Choroid plexus epithelial cell (primary cell): Measurements from ENCODE around the gene TPRG1.

ENCODE experiments used
- DNase-seq: peaks from one replicate; pipeline ENCODE4 v3.0.0-alpha.2; 2010; ENCODE audit warnings: low read depth
- H3K4me3 ChIP-seq: 2 replicates; pipeline ENCODE4 v1.5.1; 2011; ENCODE audit warnings: low read depth, mild to moderate bottlenecking, control low read depth, low read length, moderate library complexity
- TF ChIP-seq, protein P1 (sequence below): conservative IDR thresholded peaks from 2 replicates; pipeline ENCODE4 v1.5.1; 2011; ENCODE audit warnings: low read depth, mild to moderate bottlenecking, control low read depth, inconsistent platforms, low read length, moderate library complexity

TPRG1 gene

DNA sequence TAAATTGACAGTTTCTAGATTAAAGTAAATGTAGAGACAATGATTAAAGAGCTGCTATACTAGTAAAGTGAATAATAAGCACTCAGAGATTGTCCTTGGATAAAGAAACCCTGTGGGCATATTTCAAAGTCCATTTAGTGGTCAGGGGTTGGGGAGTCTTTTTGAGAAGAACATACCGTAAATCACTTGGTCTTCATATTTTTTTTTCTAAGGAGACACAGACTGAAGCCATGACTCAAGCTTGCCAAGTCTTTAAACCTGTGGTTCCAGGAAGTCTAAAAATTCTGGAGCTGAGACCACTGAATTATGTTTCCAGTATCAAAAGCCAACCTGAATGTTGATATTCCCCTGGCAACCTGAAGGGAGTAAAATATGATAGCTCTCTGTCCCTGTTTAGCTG, 171.0 kb downstream of the TPRG1 start:
- TF ChIP-seq, protein P1, sequence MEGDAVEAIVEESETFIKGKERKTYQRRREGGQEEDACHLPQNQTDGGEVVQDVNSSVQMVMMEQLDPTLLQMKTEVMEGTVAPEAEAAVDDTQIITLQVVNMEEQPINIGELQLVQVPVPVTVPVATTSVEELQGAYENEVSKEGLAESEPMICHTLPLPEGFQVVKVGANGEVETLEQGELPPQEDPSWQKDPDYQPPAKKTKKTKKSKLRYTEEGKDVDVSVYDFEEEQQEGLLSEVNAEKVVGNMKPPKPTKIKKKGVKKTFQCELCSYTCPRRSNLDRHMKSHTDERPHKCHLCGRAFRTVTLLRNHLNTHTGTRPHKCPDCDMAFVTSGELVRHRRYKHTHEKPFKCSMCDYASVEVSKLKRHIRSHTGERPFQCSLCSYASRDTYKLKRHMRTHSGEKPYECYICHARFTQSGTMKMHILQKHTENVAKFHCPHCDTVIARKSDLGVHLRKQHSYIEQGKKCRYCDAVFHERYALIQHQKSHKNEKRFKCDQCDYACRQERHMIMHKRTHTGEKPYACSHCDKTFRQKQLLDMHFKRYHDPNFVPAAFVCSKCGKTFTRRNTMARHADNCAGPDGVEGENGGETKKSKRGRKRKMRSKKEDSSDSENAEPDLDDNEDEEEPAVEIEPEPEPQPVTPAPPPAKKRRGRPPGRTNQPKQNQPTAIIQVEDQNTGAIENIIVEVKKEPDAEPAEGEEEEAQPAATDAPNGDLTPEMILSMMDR = no peak
- DNase-seq = no peak
- H3K4me3 ChIP-seq = no peak overlapping the region

DNA sequence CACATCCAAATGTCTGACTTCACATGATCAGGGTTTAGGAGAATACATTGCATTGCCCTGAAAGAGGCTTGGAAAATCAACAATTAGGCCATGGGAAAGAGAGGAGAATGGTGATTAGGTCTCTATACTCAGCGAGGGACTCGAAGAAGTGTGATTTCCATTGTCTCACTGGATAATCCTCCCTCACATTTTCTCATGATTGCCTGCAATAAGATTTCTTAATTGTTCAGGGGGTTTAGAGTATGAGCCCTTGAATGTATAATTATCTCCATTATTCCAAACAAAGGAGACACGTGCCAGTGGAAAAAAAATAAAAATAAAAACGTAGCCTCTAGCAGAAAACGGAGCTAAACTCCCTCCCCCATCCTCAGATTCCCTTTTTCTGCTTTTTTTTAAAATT, 173.2 kb downstream of the TPRG1 start:
- no peak for DNase-seq
- no peak overlapping the region for H3K4me3 ChIP-seq
- TF ChIP-seq, protein P1 = no peak

DNA sequence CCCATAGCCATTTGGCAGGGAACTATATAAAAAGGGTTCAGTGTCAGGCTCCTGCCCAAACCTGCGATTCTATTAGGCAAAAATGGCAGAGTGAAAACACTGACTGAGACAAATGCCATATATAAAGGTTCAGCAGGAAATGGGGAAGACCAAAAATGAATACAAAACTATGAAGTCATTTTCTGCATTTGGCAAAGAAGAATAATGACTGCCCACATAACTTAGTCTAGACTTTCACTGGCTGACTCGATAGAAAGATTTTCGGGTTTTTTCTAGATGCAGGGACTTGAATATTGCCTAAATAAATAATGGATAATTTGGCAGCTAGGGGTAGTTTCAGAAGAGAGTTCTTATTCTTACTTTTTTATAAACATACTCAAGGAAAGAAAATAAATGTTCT, 178.0 kb downstream of the TPRG1 start:
- H3K4me3 ChIP-seq = no peak overlapping the region
- no peak for DNase-seq
- TF ChIP-seq, protein P1 = no peak

DNA sequence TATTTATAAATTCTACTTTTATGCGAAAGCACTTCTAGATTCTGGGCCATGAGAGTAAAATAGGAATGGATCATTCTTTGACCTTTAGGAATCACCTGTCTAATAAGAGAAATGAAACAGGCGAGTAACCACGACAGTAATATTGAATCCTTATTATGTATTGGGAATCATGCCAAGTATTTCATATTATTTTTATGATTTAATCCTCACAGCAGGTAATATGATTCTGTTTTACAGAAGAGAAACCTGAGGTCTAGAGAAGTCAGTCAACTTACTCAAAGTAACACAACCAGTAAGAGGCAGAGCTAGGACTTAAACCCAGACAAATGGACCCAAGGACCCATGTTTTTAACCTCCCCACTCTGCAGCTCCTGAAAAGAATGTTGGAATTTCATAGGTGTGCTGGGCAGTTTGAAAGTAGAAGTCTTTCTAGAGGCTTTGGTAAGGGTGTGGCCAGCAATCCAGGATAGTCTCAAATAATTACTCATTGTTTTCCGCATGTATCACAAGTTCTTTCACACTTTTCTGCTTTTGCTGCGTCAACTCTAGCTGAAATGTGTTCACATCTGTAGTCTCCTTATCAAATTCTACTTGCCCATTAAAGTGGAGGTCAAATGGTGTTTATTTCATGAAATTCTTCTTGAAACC, 181.7 kb downstream of the TPRG1 start:
- no peak for DNase-seq
- TF ChIP-seq, protein P1 = no peak
- H3K4me3 ChIP-seq = no peak overlapping the region

DNA sequence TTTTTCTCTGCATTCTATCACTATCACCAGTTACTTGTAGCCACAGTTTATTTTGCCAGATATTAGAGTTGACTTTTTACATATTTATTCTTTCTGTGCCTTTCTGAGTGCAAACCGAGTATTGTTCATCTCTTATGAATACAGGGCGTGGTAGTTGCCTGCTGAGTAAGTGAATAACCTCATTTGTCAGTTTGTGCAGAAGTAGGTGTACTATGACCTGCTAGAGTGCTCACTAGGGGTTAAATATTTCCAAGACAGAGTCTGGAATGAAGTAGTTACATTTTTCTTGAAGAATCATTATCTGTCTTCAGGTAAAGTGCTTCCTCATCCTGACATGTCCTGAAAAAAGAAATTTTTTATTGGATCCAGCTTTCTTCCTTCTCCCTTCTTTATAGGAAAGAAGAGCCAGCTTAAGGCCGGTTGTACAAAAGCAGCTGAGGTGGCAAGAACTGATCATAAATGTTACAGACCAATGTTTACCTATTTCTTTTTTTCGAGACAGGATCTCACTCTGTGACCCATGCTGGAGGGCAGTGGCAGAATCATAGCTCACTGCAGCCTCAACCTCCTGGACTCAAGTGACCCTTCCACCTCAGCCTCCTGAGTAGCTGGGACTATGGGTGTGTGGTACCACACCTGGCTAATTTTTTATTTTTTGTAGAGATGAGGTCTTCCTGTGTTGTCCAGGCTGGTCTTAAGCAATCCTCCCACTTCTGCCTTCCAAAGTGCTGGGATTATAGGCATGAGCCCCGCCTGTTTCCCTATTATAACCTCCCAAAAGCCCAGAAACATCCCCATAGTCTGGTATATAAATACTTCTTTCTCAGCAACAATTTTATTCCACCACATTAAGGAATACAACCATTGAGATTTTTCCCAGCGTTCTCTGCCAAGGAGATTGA, 182.5 kb downstream of the TPRG1 start:
- TF ChIP-seq, protein P1 = no peak
- no peak for DNase-seq
- no peak overlapping the region for H3K4me3 ChIP-seq

DNA sequence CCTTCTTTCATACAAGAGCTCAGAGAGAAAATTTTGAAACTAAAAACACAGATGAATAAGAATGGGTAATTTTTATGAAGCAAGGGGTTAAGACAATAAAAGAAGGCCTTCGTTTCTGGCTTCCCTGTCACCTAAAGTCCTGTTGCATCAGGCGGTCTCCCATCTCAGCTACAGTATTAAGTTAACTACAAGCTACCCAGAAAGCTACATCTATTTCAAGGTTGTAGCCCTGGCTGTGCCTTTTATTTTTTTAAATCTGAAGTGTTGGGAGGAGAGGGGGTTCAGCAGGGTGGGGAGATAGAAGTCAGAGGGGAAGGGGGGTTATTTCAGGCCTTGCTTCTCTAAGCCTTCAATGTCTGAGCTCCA, 183.3 kb downstream of the TPRG1 start:
- no peak overlapping the region for H3K4me3 ChIP-seq
- DNase-seq = no peak
- TF ChIP-seq, protein P1 = no peak
